GM20431 (cell line): Measurements from ENCODE around the gene SPATA7.

Experiments
- in situ Hi-C: fragments of 300-500 bp; cut with MseI, MboI; formaldehyde crosslinking; loops from one replicate; pipeline ENCODE4 v1.15.0; 2020; ENCODE audit warnings: low sequenced_read_pairs; ENCODE audit not compliant: unreplicated experiment

SPATA7 gene

GRCh38 chr14:88411039-88411438 is 25.6 kb downstream of the SPATA7 start:
- in situ Hi-C loops: no loop called here

GRCh38 chr14:88417594-88417993 is 32.1 kb downstream of the SPATA7 start:
- in situ Hi-C loops: no loop called here

GRCh38 chr14:88420187-88420586 is 34.7 kb downstream of the SPATA7 start:
- in situ Hi-C loops: no loop called here

GRCh38 chr14:88421286-88421685 is 35.8 kb downstream of the SPATA7 start:
- in situ Hi-C loops: no loop called here

GRCh38 chr14:88422047-88422446 is 36.6 kb downstream of the SPATA7 start:
- in situ Hi-C loops: no loop called here

DNA sequence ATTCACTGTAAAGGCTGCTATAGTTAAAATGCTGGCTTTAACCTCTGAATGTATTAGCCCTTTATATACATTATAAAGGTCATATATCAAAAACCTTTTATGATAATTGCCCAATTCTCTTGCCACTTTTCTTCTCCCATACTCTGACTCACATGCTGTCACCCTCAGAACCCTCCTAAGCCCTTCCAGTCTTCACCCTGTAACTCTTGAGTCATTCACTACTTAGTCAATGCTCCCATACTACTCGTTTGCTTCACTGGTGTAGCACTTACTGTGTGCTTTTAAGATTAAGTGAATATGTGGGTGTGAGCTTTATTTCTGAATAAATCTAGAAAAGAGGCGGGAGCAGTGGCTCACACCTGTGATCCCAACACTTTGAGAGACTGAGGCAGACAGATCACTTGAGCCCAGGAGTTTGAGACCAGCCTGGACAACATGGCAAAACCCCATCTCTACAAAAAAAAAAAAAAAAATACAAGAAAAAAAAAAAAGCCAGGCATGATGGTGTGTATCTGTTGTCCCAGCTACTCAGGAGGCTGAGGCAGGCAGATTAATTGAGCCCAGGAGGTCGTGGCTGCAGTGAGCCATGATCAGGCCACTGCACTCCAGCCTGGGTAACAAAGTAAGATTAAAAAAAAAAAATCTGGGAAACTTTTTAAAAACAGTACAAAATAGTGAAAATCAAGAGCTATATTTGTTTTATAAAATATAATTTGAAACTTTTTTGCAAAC is 37.6 kb downstream of the SPATA7 start:
- in situ Hi-C loops: no loop called here

GRCh38 chr14:88424573-88424972 is 39.1 kb downstream of the SPATA7 start:
- in situ Hi-C loops: no loop called here

DNA sequence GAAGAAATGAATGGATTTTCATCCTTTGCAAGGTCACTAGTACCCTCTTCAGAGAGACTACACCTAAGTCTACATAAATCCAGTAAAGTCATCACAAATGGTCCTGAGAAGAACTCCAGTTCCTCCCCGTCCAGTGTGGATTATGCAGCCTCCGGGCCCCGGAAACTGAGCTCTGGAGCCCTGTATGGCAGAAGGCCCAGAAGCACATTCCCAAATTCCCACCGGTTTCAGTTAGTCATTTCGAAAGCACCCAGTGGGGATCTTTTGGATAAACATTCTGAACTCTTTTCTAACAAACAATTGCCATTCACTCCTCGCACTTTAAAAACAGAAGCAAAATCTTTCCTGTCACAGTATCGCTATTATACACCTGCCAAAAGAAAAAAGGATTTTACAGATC is 40.8 kb downstream of the SPATA7 start:
- in situ Hi-C loops: no loop called here

DNA sequence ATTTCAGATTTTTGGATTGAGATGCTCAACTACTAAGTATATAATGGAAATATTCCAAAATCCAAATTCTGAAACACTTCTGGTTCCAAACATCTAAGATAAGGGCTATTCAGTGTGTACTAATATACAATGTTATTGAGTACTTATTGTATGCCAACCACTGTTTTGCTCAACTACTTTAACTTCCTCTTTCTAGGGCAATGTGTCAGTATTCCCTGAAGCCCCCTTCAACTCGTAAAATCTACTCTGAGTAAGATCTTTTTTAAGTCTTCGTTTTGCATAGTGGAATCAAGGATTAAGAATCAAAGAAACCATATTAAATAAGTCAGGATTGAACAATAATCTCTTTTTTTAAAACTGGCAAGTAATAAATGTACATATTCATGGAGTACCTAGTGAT is 45.5 kb downstream of the SPATA7 start:
- in situ Hi-C loops: no loop called here

- in situ Hi-C loops: no loop called here
Measured at GRCh38 chr14:88437658-88438057, 52.2 kb downstream of the SPATA7 start.

DNA sequence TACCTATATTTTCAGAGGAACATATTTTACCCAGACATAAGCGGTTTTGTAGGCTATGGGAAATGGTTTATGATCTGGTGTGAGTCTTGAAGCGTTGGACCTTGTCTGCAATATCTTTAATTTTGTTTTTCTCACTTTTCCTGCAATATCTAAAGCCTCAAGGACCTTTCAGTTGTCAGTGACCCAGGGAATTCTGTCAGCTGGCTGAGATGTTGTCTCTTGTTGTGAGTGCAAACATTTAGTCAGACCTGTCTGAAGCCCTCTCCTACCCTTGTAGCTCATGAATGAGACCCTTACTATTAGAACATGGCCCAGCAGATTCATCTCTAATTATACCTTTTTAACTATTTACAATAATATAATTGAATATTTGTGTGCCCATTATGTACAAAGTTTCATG is 53.6 kb downstream of the SPATA7 start:
- in situ Hi-C loops: no loop called here

DNA sequence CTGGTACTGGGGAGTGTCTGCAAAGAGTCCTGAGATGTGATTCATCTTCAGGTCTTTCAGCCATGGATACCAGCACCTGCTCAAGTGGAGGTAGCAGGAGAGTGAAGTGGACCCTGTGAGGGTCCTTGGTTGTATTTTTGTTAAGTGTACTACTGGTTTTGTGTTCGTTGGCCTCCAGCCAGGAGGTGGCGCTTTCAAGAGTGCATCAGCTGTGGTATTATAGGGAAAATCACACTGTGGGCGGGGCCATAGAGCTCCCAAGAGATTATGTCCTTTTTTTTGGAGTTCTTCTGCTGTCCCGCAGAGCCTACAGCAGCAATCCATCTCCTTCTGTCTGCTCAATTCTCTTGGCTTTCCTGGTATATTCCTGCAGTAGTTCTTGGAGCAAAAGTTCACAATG is 66.8 kb downstream of the SPATA7 start:
- in situ Hi-C loops: no loop called here

- in situ Hi-C loops: no loop called here
Measured at GRCh38 chr14:88454886-88455285, 69.4 kb downstream of the SPATA7 start.

DNA sequence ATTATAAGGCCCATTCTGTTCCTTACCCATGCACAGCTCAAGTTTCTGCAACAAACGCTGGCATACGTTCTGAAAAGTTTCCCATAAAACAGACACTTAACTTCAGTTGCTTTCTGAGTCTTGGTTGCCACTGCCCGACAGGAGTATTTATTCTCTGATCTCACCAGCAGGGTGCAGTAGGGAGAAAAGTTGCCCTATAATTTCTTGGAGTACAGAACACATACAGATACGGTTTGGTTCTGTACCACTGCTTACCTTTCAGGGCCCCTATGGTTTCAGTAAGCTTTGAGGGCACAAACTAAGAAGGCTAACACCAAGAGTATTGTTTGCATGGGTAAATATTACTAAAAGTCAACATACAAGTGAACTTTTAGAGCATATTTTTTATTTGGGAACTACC is 77.9 kb downstream of the SPATA7 start:
- in situ Hi-C loops: no loop called here

DNA sequence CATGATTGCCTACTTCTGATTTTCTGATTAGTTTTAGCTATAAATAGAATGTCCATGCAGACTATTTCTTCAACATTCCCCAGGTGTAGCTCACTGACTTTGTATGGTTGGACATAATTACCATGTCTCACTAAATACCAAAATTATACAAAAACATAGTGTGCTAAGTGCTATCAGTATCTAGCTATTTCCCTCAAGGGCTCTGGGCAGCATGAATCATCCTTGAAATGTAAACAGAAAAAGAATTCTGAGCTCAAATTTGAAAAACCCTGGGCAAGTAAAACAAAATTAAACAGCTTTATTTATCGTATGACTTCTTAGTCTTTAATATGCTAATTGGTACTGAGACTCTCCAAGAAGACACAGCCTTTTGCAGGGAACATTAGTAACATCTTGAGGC is 82.9 kb downstream of the SPATA7 start:
- in situ Hi-C loops: no loop called here

DNA sequence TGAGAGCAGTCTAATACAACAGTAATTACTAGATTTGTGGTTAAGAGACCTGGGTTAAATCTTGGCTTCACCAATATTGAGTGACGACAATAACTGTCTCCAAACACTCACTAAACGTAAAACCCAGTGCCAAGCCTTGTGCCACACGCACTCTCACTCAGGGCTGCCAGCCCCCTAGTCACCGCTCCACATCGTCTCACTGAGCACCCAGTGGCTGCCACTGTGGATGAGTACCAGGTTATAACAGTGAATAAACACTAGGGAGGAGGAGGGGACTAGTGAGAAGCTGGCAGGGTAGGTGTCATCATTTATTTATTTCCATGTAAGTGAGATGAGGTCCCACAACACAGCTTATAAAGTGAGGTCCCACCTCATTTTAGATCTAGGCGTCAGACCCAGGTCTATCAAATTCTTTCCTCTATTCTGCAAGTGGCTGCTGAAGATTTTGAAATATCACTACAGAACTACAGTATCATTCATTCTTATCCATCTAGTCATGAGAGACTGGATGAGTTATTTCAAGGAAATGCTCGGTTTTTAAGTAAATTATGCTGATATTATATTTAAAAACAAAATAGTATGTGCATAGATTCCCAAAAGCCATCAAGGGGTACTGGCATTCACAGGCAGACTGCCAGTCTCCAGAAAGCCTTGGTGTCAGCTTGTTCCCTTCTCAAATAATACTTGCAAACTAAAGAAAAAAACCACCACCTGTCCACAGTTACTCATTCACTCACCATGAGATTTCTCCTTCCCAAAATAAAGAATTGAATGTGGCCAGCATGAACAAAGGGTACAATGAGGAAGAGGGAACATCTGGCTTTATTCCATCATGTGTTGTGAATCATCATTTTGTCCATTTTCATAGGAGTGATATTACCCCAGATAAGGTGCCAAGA is 85.3 kb downstream of the SPATA7 start:
- in situ Hi-C loops: no loop called here

- in situ Hi-C loops: no loop called here
Measured at GRCh38 chr14:88473791-88474190, 88.3 kb downstream of the SPATA7 start.

DNA sequence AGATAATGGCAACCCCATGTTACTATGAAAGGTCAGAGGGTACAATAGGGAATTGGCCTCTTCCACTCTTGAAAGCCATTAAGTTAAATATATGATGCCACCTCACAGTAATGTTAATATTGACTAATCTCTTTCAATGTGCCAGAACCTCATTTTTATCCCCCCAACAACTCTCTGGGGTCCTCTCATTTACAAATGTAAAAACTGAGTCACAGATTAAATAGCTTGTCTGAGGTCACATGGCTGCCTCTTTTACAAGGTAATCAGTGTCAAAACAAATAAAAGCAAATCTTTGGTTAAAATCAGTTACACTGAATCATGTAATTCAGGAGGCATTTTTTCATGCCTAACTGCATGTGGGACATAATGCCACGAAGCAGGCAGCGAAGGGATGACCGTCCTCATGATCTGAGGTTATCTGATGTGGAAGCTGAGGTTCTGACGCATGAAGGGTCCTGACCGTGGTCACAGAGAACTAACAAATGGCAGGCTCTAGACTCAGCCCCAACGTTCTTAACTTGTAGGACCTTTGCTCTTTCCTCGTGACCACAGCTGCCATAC is 90.8 kb downstream of the SPATA7 start:
- in situ Hi-C loops: no loop called here

- in situ Hi-C loops: no loop called here
Measured at GRCh38 chr14:88476825-88477224, 91.4 kb downstream of the SPATA7 start.

DNA sequence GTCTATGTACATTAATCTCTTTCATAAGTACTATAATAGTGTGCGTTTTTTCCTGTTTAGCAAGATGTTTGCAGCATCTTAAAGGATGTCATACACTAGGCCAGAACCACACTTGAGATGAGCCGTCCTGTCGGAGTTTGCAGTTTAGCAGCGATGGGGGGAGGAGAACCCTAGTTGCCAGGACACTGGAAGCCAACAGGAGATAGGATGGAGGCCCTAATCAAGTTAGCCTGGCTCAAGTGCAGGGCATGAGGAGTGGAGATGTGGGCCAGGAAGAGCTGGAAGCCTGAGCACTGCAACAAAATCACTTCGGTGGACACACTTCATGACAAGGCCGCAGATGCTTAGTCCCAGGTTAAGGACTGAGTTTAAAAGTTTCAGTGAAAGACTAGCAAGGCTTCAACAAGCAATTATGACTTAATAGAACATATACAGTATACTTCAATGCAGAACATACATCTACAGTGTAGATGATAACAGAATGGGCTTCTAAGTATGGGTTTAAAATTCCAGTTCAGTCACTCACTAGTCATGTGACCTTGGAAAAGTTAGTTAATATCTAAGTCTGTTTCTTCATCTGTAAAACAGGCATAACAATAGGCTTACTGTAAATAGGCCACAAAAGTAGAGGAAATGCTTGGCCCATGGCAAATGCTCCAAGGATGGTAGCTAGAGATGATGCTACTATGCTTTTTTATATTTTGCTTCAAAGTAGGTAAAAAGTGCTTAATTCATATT is 92.2 kb downstream of the SPATA7 start:
- in situ Hi-C loops: no loop called here
